ENCODE data around the gene MS4A4A.

MS4A4A gene

DNA sequence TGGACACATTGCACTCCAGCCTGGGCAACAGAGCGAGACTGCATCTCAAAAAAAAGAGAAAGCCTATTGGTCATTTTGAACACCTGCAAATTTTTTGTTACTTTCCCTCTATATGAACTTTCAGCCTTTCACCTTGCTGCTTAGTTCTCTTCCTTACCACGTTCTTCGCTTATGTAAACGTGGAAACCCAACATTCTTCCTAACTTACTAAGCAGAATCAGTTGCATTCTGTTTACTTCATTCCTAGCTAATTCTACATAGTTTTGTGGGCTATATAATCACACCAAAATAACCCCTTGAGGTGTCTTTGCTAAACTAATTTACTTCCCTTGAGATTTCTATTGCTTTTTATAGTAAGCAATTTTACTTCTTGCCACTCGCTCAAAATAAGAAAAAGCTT, 23.2 kb downstream of the MS4A4A start:
- Histone ChIP-seq H3K4me3 (ENCODE audit: insufficient read length, low read depth) (no peak overlapping the region), H3K4me1 (ENCODE audit: insufficient read depth, insufficient read length) (no peaks in the 10 kb centered on the region), H3K27me3 (ENCODE audit: insufficient read depth, insufficient read length) (no peaks in the 10 kb centered on the region), H3K9ac (ENCODE audit: insufficient read length, low read depth) (no peak overlapping the region), H3K9me3 (ENCODE audit: insufficient read depth, low read length) (no peaks in the 10 kb centered on the region), H3K36me3 (ENCODE audit: insufficient read depth, insufficient read length, low read length) (no peaks in the 10 kb centered on the region)
- TF ChIP-seq SUZ12 (IDR thresholded peaks at IDR 0.05; ENCODE audit: extremely low read depth, insufficient read depth, insufficient read length) (no peak), ZNF274 (IDR thresholded peaks at IDR 0.05; ENCODE audit: low read depth, low read length) (no peak), YY1 (IDR thresholded peaks at IDR 0.05; ENCODE audit: insufficient read depth, insufficient read length) (no peak)
- DNase-seq (ENCODE audit: low read depth, low spot score), result no peak

DNA sequence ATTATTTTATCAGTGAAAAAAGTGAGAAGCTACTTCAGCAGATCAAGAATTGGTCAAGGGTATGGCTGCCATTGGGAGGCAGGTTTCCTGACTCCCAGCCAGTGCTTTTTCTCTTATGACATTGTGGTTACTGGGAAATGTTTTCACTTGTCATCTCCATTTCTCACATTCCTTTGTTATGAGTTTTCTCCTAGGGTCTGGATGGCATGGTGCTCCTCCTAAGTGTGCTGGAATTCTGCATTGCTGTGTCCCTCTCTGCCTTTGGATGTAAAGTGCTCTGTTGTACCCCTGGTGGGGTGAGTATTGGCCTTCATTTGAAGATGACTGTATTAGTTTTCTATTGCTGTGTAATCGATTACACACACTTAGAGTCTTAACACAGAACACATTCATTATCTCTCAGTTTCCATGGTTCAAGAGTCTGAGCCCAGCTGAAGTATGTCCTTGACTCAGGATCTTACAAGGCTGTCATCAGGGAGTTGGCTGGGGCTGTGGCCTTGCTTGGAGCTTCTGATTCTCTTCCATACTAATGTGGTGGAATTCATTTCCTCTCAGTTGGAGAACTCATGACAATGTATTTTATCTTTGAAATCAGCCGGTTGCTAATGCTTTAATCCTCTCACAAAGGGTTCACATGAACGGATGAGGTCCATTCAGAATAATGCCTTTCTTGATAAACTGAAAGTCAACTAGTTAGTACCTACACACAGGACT, 25.6 kb downstream of the MS4A4A start:
- no peak for TF ChIP-seq YY1 (IDR thresholded peaks at IDR 0.05; ENCODE audit: insufficient read depth, insufficient read length)
- no peak for TF ChIP-seq ZNF274 (IDR thresholded peaks at IDR 0.05; ENCODE audit: low read depth, low read length)
- no peak for TF ChIP-seq SUZ12 (IDR thresholded peaks at IDR 0.05; ENCODE audit: extremely low read depth, insufficient read depth, insufficient read length)
- no peaks in the 10 kb centered on the region for H3K9me3 ChIP-seq (ENCODE audit: insufficient read depth, low read length)
- no peaks in the 10 kb centered on the region for H3K36me3 ChIP-seq (ENCODE audit: insufficient read depth, insufficient read length, low read length)
- H3K27me3 ChIP-seq (ENCODE audit: insufficient read depth, insufficient read length), result no peaks in the 10 kb centered on the region
- H3K4me3 ChIP-seq (ENCODE audit: insufficient read length, low read depth), result no peak overlapping the region
- H3K4me1 ChIP-seq (ENCODE audit: insufficient read depth, insufficient read length), result no peaks in the 10 kb centered on the region
- no peak for DNase-seq (ENCODE audit: low read depth, low spot score)
- no peak overlapping the region for H3K9ac ChIP-seq (ENCODE audit: insufficient read length, low read depth)

- Histone ChIP-seq H3K36me3 (ENCODE audit: insufficient read depth, insufficient read length, low read length) (no peaks in the 10 kb centered on the region), H3K9me3 (ENCODE audit: insufficient read depth, low read length) (no peaks in the 10 kb centered on the region), H3K4me3 (ENCODE audit: insufficient read length, low read depth) (no peak overlapping the region), H3K9ac (ENCODE audit: insufficient read length, low read depth) (no peak overlapping the region), H3K4me1 (ENCODE audit: insufficient read depth, insufficient read length) (no peaks in the 10 kb centered on the region), H3K27me3 (ENCODE audit: insufficient read depth, insufficient read length) (no peaks in the 10 kb centered on the region)
- no peak for TF ChIP-seq ZNF274 (IDR thresholded peaks at IDR 0.05; ENCODE audit: low read depth, low read length)
- no peak for TF ChIP-seq YY1 (IDR thresholded peaks at IDR 0.05; ENCODE audit: insufficient read depth, insufficient read length)
- TF ChIP-seq SUZ12 (IDR thresholded peaks at IDR 0.05; ENCODE audit: extremely low read depth, insufficient read depth, insufficient read length), result no peak
- no peak for DNase-seq (ENCODE audit: low read depth, low spot score)
Measured at GRCh38 chr11:60307507-60308195, 27.2 kb downstream of the MS4A4A start.

DNA sequence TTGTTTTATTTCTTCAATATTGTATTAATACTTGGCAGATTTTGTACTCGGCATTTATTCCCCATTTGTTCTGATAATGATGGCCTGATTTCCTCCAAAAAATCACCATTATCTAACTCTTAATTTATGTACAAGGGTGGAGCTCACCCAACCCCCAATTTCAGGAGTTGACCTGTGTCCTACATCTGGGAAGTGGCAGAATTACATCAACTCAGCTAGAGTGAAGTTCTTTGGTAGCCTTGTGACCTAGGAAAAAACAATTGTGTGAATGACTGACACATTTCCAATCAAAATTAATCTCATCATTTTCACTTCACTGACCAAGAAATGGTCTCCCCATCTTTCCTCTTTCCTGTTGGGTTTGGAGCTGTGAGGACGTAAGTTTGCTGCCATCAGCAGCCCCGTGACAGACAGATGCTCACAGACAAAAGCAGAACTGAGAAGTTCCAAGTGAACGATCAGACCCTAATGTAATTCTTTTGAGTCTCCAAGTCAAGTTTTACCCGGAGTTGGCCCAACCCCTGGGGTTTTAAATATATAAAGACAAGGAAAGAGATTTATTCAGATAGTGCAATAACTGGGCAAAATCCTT, 30.0 kb downstream of the MS4A4A start:
- H3K4me1 ChIP-seq (ENCODE audit: insufficient read depth, insufficient read length), result no peaks in the 10 kb centered on the region
- no peaks in the 10 kb centered on the region for H3K36me3 ChIP-seq (ENCODE audit: insufficient read depth, insufficient read length, low read length)
- TF ChIP-seq ZNF274 (IDR thresholded peaks at IDR 0.05; ENCODE audit: low read depth, low read length), result no peak
- no peak for TF ChIP-seq YY1 (IDR thresholded peaks at IDR 0.05; ENCODE audit: insufficient read depth, insufficient read length)
- TF ChIP-seq SUZ12 (IDR thresholded peaks at IDR 0.05; ENCODE audit: extremely low read depth, insufficient read depth, insufficient read length), result no peak
- no peak overlapping the region for H3K4me3 ChIP-seq (ENCODE audit: insufficient read length, low read depth)
- DNase-seq (ENCODE audit: low read depth, low spot score), result no peak
- no peaks in the 10 kb centered on the region for H3K27me3 ChIP-seq (ENCODE audit: insufficient read depth, insufficient read length)
- H3K9ac ChIP-seq (ENCODE audit: insufficient read length, low read depth), result no peak overlapping the region
- no peaks in the 10 kb centered on the region for H3K9me3 ChIP-seq (ENCODE audit: insufficient read depth, low read length)

DNA sequence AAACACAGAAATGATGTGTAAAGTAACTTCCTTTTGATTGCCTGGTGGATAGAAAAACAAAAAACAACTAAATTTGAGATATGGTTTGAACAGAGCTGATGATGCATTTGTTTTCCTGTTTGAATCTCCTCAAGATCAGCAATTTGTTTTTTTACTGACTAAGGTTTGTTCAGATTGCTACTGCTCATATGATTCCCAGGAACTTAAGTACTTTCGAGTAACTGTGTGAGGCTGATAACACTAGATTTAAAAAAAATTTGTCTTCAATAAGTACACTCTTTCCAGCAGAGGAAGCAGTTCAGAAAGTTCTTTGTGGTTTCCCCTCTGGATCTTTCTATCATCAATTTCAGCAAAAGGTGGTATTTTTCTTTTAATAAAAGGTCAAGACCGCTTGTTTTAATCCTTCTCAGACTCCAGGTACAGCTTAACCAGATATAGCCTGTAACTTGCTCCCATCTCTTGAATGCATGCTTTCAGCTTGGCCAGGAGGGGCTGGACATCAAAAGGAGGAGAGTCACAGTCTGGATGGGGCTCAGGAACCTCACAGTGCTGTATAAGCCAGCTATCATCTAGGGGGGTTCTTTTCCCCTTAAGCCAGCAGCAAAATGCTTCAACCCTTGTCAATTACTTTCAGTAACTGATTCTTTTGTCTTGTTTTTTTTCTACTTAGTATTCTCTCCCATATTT, 34.3 kb downstream of the MS4A4A start:
- H3K9ac ChIP-seq (ENCODE audit: insufficient read length, low read depth), result no peak overlapping the region
- no peaks in the 10 kb centered on the region for H3K4me1 ChIP-seq (ENCODE audit: insufficient read depth, insufficient read length)
- no peaks in the 10 kb centered on the region for H3K27me3 ChIP-seq (ENCODE audit: insufficient read depth, insufficient read length)
- DNase-seq (ENCODE audit: low read depth, low spot score), result no peak
- TF ChIP-seq ZNF274 (IDR thresholded peaks at IDR 0.05; ENCODE audit: low read depth, low read length), result no peak
- no peak for TF ChIP-seq YY1 (IDR thresholded peaks at IDR 0.05; ENCODE audit: insufficient read depth, insufficient read length)
- TF ChIP-seq SUZ12 (IDR thresholded peaks at IDR 0.05; ENCODE audit: extremely low read depth, insufficient read depth, insufficient read length), result no peak
- H3K9me3 ChIP-seq (ENCODE audit: insufficient read depth, low read length), result no peaks in the 10 kb centered on the region; the same call in 1 of the 2 replicates
- no peaks in the 10 kb centered on the region for H3K36me3 ChIP-seq (ENCODE audit: insufficient read depth, insufficient read length, low read length)
- H3K4me3 ChIP-seq (ENCODE audit: insufficient read length, low read depth), result no peak overlapping the region

GRCh38 chr11:60315871-60316270, 35.4 kb downstream of the MS4A4A start:
- no peak overlapping the region for H3K9ac ChIP-seq (ENCODE audit: insufficient read length, low read depth)
- no peak overlapping the region for H3K4me3 ChIP-seq (ENCODE audit: insufficient read length, low read depth)
- no peaks in the 10 kb centered on the region for H3K27me3 ChIP-seq (ENCODE audit: insufficient read depth, insufficient read length)
- TF ChIP-seq ZNF274 (IDR thresholded peaks at IDR 0.05; ENCODE audit: low read depth, low read length), result no peak
- TF ChIP-seq YY1 (IDR thresholded peaks at IDR 0.05; ENCODE audit: insufficient read depth, insufficient read length), result no peak
- DNase-seq (ENCODE audit: low read depth, low spot score), result no peak
- H3K4me1 ChIP-seq (ENCODE audit: insufficient read depth, insufficient read length), result no peaks in the 10 kb centered on the region
- H3K36me3 ChIP-seq (ENCODE audit: insufficient read depth, insufficient read length, low read length), result no peaks in the 10 kb centered on the region
- H3K9me3 ChIP-seq (ENCODE audit: insufficient read depth, low read length), result no peaks in the 10 kb centered on the region; the same call in 1 of the 2 replicates

- no peaks in the 10 kb centered on the region for H3K27me3 ChIP-seq (ENCODE audit: insufficient read depth, insufficient read length)
- no peak overlapping the region for H3K4me3 ChIP-seq (ENCODE audit: insufficient read length, low read depth)
- no peaks in the 10 kb centered on the region for H3K4me1 ChIP-seq (ENCODE audit: insufficient read depth, insufficient read length)
- H3K9ac ChIP-seq (ENCODE audit: insufficient read length, low read depth), result no peak overlapping the region
- H3K9me3 ChIP-seq (ENCODE audit: insufficient read depth, low read length), result no peaks in the 10 kb centered on the region; the same call in 1 of the 2 replicates
- no peak for TF ChIP-seq YY1 (IDR thresholded peaks at IDR 0.05; ENCODE audit: insufficient read depth, insufficient read length)
- no peak for TF ChIP-seq SUZ12 (IDR thresholded peaks at IDR 0.05; ENCODE audit: extremely low read depth, insufficient read depth, insufficient read length)
- TF ChIP-seq ZNF274 (IDR thresholded peaks at IDR 0.05; ENCODE audit: low read depth, low read length), result no peak
- no peak for DNase-seq (ENCODE audit: low read depth, low spot score)
- no peaks in the 10 kb centered on the region for H3K36me3 ChIP-seq (ENCODE audit: insufficient read depth, insufficient read length, low read length)
Measured at GRCh38 chr11:60316317-60316716, 35.9 kb downstream of the MS4A4A start.

Measured in NT2/D1 (cell line).